ENCODE measurements around the gene SLC22A23.

The SLC22A23 gene

GRCh38 chr6:3403238-3404173, 53.3 kb downstream of the SLC22A23 start:
- H3K4me3 ChIP-seq (ENCODE audit: low read length): no peak overlapping the region
- DNase-seq (ENCODE audit: low read depth): no peak
- TF ChIP-seq CTCF (conservative IDR thresholded peaks at IDR 0.05; ENCODE audit: low read depth, low read length): no peak

DNA sequence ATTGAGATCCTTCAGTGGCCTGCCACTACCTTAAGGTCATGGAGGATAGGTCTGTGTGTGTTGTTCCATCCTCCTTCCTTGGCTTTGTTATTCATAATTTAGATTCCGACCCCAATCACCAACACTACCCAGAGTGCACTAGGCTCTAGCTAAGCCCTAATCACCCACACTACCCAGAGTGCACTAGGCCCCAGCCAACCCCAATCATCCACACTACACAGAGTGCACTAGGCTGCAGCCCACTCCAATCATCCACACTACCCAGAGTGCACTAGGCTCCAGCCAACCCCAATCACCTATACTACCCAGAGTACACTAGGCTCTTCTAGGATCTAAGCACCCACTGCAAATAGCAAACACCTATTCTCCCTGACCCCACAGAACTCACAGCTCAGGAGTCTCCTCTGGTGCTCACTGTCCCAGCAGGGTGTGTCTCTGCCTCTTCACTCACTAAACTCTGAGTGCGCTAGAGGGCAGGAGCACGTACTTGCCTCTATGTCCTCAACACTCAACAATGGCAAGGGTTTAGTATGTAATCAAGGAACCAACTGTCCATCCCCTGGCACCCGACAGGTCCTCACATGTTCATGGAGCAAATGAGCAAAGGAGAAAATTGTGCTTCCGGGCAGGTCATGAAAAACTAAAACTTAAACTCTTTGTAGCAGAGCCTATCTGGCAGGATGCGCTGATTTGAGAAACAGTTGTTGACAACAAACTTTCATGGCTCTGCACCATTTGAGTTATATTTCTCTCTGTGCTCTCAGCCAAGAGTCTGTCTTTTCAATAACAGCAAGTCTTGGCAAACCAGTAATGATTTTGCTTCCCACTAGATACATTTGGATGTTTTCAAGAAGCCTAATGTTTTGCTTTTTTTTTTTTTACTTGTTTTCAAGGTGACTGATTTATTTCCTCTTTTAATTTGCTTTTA, 54.3 kb downstream of the SLC22A23 start:
- no peak for TF ChIP-seq CTCF (conservative IDR thresholded peaks at IDR 0.05; ENCODE audit: low read depth, low read length)
- no peak for DNase-seq (ENCODE audit: low read depth)
- H3K4me3 ChIP-seq (ENCODE audit: low read length): no peak overlapping the region

DNA sequence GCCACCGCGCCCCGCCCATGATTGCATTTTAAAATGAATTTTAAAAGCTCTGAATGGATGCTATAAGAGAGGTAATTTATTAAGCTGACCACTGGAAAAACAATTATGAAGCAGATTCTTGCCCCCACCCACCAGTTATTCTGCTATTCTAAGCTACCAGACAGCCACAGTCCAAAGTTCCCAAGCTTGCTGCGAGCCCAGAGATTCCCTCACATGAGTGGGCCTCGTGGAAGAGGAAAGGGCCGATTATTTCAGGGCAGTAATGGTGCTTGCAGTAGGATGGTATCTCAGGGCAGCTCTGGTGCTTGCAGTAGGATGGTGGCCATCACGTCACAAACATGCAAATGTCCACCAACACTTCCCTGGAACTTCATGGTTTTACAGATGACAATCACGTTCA, 56.7 kb downstream of the SLC22A23 start:
- TF ChIP-seq CTCF (conservative IDR thresholded peaks at IDR 0.05; ENCODE audit: low read depth, low read length): no peak
- no peak for DNase-seq (ENCODE audit: low read depth)
- no peak overlapping the region for H3K4me3 ChIP-seq (ENCODE audit: low read length)

DNA sequence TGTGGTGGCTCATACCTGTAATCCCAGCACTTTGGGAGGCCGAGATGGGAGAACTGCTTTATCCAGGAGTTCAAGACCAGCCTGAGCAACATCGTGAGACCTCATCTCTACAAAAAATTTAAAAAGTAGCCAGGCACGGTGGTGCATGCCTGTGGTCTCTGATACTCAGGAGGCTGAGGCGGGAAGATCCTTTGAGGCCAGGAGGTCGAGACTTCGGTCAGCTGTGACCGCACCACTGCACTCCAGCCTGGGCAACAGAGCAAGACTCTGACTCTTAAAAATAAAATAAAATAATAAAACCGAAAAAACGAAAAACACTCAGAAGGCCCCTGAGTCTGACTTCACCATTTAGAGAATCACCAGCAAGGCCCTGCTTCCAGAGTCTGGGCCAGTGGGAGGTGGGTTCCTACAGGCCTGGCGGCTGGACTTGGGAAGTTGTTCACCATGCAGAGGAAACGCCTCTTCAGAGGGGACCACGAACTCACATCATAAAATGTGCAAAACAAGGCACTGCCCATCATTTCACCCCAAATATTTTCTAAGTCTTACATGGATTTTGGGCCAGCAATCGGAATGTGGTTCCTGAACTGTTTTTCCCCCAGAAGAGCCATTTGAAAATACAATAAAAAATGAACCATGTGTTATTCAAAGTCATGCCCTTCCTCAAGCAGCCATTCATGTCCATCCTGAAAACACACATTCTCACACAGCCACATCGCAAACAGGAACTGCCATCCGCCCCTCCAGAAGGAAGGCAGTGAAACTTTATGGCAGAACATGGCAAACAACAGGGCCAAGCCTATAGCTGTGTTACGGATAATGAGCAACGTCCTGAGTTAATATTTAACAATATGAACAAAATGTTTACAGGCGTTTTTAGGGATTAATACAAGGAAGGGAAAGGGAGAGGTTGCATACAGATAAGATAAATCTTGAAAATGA, 57.8 kb downstream of the SLC22A23 start:
- TF ChIP-seq CTCF (conservative IDR thresholded peaks at IDR 0.05; ENCODE audit: low read depth, low read length): no peak
- H3K4me3 ChIP-seq (ENCODE audit: low read length): no peak overlapping the region
- DNase-seq (ENCODE audit: low read depth): no peak

GRCh38 chr6:3398165-3398562, 58.7 kb downstream of the SLC22A23 start:
- no peak for DNase-seq (ENCODE audit: low read depth)
- no peak for TF ChIP-seq CTCF (conservative IDR thresholded peaks at IDR 0.05; ENCODE audit: low read depth, low read length)
- H3K4me3 ChIP-seq (ENCODE audit: low read length): no peak overlapping the region

All from retinal pigment epithelial cell (primary cell).